GM10266 (cell line): ENCODE data around the gene YPEL5.

Source experiments
- DNase-seq: peaks from one replicate; pipeline ENCODE4 v3.0.0; 2012; ENCODE audit errors: extremely low spot score
- TF ChIP-seq, protein P1 (sequence below): IDR thresholded peaks from 2 replicates; pipeline ENCODE4 v1.5.1; 2012; ENCODE audit warnings: mild to moderate bottlenecking, low read depth; ENCODE audit not compliant: control insufficient read depth, insufficient read depth; ENCODE audit errors: missing control alignments

Gene YPEL5

DNA sequence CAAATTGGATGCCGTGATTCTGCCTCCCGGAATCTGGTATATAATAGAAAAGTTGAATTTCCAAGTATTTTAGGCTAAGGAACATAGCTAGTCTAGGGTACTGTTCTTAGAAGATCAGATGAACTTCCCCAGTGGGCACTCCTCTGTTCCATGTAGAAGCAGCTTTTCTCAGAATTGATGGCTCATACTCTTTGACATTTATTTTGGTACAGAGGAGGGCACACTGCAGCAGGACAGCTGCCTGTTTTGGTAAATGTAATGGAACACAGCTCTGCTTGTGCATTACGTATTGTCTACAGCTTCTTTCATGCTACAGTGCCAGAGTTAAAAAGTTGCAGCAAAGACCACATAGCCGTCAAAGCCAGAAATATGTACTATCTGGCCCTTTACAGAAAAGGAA is 10.8 kb downstream of the YPEL5 start:
- TF ChIP-seq, protein P1, sequence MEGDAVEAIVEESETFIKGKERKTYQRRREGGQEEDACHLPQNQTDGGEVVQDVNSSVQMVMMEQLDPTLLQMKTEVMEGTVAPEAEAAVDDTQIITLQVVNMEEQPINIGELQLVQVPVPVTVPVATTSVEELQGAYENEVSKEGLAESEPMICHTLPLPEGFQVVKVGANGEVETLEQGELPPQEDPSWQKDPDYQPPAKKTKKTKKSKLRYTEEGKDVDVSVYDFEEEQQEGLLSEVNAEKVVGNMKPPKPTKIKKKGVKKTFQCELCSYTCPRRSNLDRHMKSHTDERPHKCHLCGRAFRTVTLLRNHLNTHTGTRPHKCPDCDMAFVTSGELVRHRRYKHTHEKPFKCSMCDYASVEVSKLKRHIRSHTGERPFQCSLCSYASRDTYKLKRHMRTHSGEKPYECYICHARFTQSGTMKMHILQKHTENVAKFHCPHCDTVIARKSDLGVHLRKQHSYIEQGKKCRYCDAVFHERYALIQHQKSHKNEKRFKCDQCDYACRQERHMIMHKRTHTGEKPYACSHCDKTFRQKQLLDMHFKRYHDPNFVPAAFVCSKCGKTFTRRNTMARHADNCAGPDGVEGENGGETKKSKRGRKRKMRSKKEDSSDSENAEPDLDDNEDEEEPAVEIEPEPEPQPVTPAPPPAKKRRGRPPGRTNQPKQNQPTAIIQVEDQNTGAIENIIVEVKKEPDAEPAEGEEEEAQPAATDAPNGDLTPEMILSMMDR: no peak
- DNase-seq: no peak

DNA sequence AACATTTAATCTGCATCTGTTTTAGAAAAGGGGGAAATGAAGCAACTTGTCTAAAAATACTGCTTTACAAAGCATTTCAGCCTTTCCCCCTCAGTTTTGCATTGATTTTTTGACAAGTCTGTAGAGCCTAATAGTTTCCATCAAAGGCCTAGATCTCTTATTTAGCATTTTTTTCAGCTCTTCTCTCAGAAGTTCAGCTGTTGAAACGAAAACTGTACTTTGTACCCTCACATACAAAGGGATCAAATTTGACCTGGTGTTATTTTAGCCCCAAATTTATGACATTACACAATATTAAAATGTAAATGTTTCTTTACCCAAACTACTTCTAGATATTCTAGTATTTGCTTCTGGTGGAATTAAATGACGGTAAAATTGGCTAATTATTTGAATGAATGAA is 13.0 kb downstream of the YPEL5 start:
- DNase-seq: no peak
- TF ChIP-seq, protein P1: no peak

DNA sequence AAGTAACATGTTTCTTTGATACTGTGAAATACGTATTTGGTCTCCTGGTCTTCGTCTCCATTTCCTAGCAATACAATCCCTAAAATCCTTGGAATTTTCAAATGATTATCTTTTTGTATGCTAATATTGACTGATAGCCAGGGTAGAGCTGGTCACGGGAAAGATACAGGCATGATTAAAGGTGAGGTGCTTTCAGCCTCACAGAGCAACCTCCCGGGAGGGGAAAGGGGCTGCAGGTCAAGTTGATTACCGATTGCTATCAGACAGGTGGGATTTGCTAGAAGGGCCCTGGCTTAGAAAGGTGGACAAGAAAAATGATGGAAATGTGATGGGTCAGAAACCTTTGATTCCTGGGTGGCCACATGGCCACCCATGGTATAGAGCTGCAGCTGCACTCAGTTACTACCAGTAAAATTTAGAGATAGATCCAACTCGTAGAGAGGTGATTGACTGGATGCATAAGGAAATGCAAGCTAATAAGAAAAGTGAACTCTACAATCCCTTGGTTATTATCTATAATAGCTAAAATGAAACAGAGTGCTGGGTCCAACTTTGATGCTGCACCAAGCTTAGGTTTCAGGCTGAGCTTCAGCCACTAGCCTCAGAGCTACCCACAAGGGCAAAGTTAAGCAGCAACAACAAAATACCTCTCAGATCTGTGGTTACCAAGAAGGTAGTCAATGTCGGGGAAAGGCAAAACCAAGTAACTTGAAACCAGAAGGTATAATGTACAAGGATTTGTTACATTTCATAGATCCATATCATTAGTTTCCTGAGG is 15.3 kb downstream of the YPEL5 start:
- TF ChIP-seq, protein P1: no peak
- DNase-seq: no peak

DNA sequence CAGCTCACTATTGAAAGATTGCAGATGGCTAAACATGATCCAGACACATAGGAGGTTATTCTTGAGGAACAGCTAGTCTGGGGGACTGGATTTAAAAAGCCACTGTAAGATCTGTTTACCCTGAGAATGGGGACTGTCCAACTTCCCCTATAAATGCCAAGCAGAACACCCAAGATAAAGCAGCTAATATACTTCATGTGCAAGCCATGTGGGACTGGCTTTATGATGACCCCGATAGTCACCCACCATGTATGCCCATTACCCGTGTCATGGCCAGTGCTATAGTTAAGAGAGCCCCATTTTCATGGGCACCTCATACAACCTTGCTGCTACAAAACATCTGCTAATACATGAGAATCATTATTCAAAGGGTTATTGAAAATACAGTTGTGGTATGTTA is 16.0 kb downstream of the YPEL5 start:
- DNase-seq: no peak
- TF ChIP-seq, protein P1: no peak

DNA sequence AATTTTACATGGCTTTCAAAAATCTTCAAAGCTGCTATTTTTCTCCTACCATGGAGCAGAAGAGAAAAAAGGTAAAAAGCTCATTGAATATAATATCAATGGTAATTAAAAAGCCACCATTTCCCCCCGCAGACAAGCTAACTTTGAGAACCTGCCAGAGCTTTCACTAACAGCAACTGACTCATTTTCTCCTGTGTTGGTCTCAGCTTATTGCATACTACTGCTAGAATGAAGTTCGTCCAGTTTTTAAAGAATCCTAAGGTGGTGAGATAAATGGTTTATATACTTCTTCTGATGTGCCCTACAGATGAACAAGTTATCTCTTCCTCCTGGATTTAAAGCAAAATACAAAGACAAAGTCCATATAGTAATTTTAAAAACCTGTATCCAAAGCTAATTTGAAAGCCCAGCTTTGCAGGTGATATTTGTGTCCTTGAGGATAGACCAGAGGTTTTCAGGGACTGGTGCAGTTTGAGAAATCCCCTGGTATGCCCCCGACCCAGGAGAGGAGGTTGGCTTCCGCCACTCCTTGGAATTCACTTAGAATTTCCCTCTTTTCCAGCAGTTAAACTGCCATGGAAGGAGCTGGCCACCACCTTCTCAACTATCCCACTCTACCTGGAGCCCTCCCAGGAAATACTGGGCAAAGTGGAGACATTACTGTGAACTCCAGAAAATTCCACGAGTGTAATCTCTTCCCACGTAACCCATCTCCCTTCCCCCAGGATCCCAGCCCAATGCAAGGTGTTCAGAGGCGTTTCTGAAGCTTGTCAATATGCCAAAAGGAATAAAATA is 17.5 kb downstream of the YPEL5 start:
- TF ChIP-seq, protein P1: no peak
- no peak for DNase-seq

DNA sequence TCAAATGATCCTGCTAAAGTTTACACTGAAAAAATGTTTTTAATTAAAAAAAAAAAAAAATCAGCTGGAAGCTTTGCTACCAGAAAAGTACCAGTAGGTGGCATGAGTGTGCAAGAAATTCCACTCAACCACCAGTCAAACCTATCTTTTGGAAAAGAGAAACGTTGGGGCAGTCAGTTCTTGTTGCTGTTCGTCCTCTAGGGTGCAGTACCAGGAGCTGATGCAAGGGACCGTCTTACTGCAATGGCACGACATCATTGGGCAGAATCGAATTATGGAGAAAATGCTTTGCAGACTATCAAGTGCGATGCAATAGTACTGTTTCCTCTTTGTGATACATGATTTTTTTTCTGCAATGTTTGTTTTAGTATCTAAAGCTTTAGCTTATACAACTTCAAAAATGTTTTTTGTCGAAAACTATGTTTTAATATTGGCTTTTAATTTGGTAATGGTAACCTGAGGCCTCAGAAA is 18.3 kb downstream of the YPEL5 start:
- TF ChIP-seq, protein P1: peak; percentile 66
- DNase-seq: peak; percentile 79

DNA sequence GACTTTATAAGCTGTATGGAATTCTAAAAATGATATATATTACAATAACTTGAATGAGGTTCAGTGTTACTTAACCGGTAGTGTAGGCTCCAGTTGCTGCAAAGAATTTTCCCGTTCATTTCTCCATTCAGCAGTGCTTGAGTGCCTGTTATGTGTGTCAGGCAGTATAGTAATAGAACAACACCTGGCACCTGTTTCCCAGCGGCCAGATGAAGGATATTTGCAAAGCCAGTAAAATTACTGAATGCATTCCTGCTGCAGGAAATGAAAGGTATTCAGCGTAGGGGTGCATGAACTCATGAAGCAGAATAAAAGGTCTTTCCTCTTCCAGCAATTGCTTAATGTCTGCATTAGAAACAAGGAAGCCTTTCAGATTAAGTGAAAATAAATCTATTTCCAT is 18.8 kb downstream of the YPEL5 start:
- TF ChIP-seq, protein P1: no peak
- no peak for DNase-seq
